Measurements from ENCODE around the gene NSUN6. TPM values are rescaled to one million over a fixed set of nuclear protein-coding genes. Genes with fewer than 3 reads are reported as not detected.
"Not testable (repeated sequence)": the region's sequence is repeated elsewhere in the genome, so short reads cannot be mapped to it uniquely, and the experiment has no call there.

The NSUN6 gene
- total RNA-seq, 6 donors from 2014 or later = 5.9 to 35.6 (median 16.0) TPM

DNA sequence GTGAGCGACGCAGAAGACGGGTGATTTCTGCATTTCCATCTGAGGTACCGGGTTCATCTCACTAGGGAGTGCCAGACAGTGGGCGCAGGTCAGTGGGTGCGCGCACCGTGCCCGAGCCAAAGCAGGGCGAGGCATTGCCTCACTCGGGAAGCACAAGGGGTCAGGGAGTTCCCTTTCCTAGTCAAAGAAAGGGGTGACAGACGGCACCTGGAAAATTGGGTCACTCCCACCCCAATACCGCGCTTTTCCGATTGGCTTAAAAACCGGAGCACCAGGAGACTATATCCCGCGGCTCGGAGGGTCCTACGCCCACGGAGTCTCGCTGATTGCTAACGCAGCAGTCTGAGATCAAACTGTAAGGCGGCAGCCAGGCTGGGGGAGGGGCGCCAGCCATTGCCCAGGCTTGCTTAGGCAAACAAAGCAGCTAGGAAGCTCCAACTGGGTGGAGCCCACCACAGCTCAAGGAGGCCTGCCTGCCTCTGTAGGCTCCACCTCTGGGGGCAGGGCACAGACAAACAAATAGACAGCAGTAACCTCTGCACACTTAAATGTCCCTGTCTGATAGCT lies 23.9 kb downstream of the NSUN6 start:
- not testable (repeated sequence) for H3K9me3 ChIP-seq; H3K36me3 ChIP-seq; H3K27me3 ChIP-seq; ATAC-seq (ENCODE audit: low FRiP score in 2 of 2); H3K4me1 ChIP-seq
- WGBS, 2 donors = 3 to 6% methylated on average over 23 to 25 of the region's 25 CpGs
- TF ChIP-seq POLR2A (IDR thresholded peaks at IDR 0.05) = peak in 1 of 4 donors; percentile 15
- TF ChIP-seq, protein P1, sequence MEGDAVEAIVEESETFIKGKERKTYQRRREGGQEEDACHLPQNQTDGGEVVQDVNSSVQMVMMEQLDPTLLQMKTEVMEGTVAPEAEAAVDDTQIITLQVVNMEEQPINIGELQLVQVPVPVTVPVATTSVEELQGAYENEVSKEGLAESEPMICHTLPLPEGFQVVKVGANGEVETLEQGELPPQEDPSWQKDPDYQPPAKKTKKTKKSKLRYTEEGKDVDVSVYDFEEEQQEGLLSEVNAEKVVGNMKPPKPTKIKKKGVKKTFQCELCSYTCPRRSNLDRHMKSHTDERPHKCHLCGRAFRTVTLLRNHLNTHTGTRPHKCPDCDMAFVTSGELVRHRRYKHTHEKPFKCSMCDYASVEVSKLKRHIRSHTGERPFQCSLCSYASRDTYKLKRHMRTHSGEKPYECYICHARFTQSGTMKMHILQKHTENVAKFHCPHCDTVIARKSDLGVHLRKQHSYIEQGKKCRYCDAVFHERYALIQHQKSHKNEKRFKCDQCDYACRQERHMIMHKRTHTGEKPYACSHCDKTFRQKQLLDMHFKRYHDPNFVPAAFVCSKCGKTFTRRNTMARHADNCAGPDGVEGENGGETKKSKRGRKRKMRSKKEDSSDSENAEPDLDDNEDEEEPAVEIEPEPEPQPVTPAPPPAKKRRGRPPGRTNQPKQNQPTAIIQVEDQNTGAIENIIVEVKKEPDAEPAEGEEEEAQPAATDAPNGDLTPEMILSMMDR (IDR thresholded peaks at IDR 0.05) = peak in 1 of 6 experiments; percentile 17
- peak in 1 of 2 donors; percentile 54 for TF ChIP-seq POLR2AphosphoS5 (IDR thresholded peaks at IDR 0.05)
- peak; percentile 79 to 91 for DNase-seq
- peak overlapping the region; percentile 16 to 67 (median 58) for H3K4me3 ChIP-seq
- H3K27ac ChIP-seq = peak overlapping the region; percentile 76 to 85 (median 80)

DNA sequence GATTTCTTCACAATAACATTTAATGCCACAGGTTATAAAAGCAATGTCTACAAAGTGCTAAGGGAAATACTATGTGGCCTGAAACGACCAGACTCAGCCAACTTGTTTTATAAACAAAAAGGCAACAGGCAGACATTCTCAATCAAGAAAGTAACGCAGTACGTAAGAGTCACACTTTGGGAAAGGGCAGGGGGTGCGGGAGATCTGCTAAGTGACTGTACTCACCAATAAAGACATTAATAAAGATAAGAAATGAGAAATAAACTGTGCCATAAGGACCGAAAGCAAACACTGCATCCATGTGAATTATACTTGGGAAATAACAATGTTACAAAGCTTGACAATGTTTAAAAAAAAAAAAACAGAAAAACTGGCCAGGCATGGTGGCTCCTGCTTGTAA lies 25.5 kb downstream of the NSUN6 start:
- ATAC-seq (ENCODE audit: low FRiP score in 2 of 2) = no peak
- Histone ChIP-seq H3K4me3 (no peak overlapping the region), H3K27ac (no peak overlapping the region), H3K27me3 (no peaks in the 10 kb centered on the region), H3K9me3 (no peaks in the 10 kb centered on the region), H3K36me3 (no peaks in the 10 kb centered on the region), H3K4me1 (peaks cover 0 to 4% (median 1%) of the 10 kb centered on the region in 4 donors)
- 88 to 95% methylated on average over 5 of the region's 5 CpGs for WGBS, 2 donors
- no peak for DNase-seq
- TF ChIP-seq POLR2AphosphoS5 (IDR thresholded peaks at IDR 0.05) (no peak), EP300 (IDR thresholded peaks at IDR 0.05) (no peak)

DNA sequence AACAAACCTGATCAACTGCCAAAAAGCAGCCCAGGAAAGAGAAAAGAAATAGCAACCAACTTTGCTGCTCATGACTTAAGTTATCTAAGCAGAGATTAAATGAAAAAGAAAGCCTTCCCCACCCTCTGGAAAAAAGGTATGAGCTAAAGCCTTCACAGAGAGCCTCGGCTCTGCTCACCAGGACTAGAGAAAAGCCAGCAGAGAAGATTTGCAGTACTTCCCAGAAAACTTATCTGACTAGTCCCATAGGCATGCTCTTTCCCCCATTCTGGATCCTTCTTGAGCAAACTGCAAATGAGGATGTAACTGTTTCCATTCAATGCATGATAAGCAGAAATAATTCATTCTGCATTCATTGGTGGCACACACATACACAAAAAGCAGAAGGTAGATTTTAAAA lies 27.7 kb downstream of the NSUN6 start:
- H3K27ac ChIP-seq; DNase-seq; H3K36me3 ChIP-seq; H3K27me3 ChIP-seq; H3K9me3 ChIP-seq; H3K4me1 ChIP-seq; ATAC-seq (ENCODE audit: low FRiP score in 2 of 2); H3K4me3 ChIP-seq: not testable (repeated sequence)
- 67 to 93% methylated on average over 1 of the region's 1 CpG for WGBS, 2 donors

DNA sequence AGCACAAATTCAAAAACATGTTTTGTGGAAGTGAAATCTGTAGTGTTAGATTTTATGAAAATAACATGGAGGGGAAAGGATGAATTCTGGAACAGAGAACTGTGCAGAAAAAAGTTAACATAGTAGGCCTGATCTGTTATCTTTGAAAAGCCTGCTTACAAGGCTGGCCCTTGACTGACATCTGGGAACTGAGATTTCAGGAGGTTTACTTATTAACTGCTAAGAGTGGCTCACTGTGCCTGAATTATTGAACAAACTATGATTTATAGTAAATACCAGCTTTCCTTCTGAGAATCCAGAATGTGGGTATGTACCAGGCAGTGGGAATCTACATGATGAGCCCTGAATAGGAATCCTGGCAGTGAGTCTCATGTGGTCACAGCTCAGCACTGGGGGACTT lies 30.5 kb downstream of the NSUN6 start:
- H3K9me3 ChIP-seq = no peaks in the 10 kb centered on the region
- H3K4me3 ChIP-seq = no peak overlapping the region
- ATAC-seq (ENCODE audit: low FRiP score in 2 of 2) (no peak), DNase-seq (no peak)
- H3K27ac ChIP-seq = no peak overlapping the region
- H3K4me1 ChIP-seq = peaks cover 0 to 3% (median 0%) of the 10 kb centered on the region in 4 donors
- no peaks in the 10 kb centered on the region for H3K27me3 ChIP-seq
- TF ChIP-seq, protein P1 (IDR thresholded peaks at IDR 0.05) = no peak
- TF ChIP-seq POLR2A (IDR thresholded peaks at IDR 0.05) (no peak), EP300 (IDR thresholded peaks at IDR 0.05) (peak in 1 of 4 donors; percentile 65), POLR2AphosphoS5 (IDR thresholded peaks at IDR 0.05) (no peak)
- no peaks in the 10 kb centered on the region for H3K36me3 ChIP-seq

DNA sequence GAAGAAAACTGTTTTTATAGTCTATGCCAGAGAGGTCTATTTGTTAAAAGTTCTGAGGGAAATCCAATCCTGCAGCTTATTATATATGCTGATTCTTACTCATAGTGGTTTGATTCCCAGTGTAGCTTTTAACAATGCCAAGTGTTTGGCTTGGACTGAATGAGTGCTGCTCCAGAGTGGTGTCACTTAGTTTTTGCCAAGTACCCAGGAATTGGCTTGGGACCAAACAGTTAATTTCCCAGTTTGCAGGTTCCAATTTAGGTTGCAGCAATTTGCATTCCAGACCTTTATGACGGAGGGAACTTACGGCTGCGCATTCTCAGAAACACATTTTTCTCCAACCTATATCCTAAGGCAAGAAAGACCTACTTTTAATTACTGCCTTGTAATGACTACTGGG lies 32.4 kb downstream of the NSUN6 start:
- H3K36me3 ChIP-seq = no peaks in the 10 kb centered on the region
- peaks cover 0 to 3% (median 0%) of the 10 kb centered on the region in 4 donors for H3K4me1 ChIP-seq
- ATAC-seq (ENCODE audit: low FRiP score in 2 of 2) = no peak
- no peaks in the 10 kb centered on the region for H3K27me3 ChIP-seq
- 72 to 78% methylated on average over 3 of the region's 3 CpGs for WGBS, 2 donors
- DNase-seq = peak in 1 of 2 donors; percentile 42
- H3K27ac ChIP-seq = no peak overlapping the region
- no peak overlapping the region for H3K4me3 ChIP-seq
- no peaks in the 10 kb centered on the region for H3K9me3 ChIP-seq
- TF ChIP-seq POLR2A (IDR thresholded peaks at IDR 0.05) (no peak), EP300 (IDR thresholded peaks at IDR 0.05) (peak in 1 of 4 donors; percentile 69), POLR2AphosphoS5 (IDR thresholded peaks at IDR 0.05) (no peak)
- TF ChIP-seq, protein P1 (IDR thresholded peaks at IDR 0.05) = no peak

DNA sequence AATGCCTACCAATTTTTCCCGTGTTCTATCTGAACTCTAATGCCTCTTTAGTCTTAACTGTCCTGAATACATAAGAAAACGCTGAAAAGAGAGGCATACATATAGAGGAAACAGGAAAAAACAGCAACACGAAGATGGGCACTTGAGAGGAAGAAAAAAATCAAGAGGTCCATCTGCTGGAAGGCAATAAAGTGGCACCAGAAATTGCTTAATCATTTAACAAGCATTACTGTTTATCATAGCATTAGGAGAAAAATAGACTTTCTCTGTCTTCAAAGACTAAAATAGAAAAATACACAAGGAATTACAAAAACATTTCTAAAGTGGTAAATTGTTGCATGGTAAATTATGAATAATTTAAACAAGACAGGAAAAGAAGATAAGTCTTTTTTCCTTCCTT lies 35.0 kb downstream of the NSUN6 start:
- H3K36me3 ChIP-seq = peaks cover 0 to 4% (median 1%) of the 10 kb centered on the region in 4 donors
- no peak for TF ChIP-seq POLR2AphosphoS5 (IDR thresholded peaks at IDR 0.05)
- no peak for TF ChIP-seq POLR2A (IDR thresholded peaks at IDR 0.05)
- TF ChIP-seq, protein P1 (IDR thresholded peaks at IDR 0.05) = no peak
- no peak for TF ChIP-seq EP300 (IDR thresholded peaks at IDR 0.05)
- H3K4me3 ChIP-seq = no peak overlapping the region
- peaks cover 0 to 3% (median 0%) of the 10 kb centered on the region in 4 donors for H3K4me1 ChIP-seq
- no peak overlapping the region for H3K27ac ChIP-seq
- no peak for DNase-seq
- no peaks in the 10 kb centered on the region for H3K9me3 ChIP-seq
- 52 to 59% methylated on average over 3 of the region's 3 CpGs for WGBS, 2 donors
- H3K27me3 ChIP-seq = no peaks in the 10 kb centered on the region
- ATAC-seq (ENCODE audit: low FRiP score in 2 of 2) = no peak
